ENCODE results near the gene ACTR2.

DNA sequence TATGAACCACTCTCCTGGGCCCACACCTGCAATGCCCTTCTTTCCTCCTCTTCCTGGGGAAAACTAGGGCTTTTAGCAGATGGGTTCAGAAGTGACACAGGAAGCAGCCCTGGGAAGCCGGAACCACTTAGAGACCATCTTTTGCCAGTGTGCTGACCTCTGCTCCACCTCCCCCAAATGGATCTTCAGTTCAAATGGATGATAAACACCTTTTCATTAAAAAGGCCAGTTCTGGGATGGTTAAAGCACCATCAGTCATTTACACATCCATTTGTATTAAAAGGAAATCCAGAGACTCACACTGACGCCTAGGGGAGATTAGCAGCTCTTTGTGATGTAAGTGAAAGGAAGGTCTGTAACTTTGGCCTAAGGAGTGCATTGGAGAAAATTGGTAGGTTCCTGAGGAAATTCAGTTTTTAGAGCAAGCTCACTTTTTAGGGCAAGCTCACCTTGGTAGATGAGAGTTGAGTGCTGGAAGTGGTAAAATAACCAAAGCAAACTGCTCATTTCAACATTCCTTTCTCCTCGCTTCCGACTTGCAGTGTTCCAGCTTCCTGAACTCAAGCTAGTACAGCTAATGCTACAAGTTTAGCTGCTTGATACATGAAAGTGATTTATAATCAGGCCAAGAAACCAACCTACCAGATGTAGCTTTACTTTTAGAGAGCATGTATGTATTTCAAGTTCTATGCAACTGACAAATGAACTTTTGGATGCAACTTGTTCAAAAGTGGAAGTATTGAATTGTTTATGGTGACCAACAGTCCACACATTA is 47.7 kb downstream of the ACTR2 start:
- TF ChIP-seq, protein P1, sequence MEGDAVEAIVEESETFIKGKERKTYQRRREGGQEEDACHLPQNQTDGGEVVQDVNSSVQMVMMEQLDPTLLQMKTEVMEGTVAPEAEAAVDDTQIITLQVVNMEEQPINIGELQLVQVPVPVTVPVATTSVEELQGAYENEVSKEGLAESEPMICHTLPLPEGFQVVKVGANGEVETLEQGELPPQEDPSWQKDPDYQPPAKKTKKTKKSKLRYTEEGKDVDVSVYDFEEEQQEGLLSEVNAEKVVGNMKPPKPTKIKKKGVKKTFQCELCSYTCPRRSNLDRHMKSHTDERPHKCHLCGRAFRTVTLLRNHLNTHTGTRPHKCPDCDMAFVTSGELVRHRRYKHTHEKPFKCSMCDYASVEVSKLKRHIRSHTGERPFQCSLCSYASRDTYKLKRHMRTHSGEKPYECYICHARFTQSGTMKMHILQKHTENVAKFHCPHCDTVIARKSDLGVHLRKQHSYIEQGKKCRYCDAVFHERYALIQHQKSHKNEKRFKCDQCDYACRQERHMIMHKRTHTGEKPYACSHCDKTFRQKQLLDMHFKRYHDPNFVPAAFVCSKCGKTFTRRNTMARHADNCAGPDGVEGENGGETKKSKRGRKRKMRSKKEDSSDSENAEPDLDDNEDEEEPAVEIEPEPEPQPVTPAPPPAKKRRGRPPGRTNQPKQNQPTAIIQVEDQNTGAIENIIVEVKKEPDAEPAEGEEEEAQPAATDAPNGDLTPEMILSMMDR (IDR thresholded peaks at IDR 0.05), result no peak
- no peak for TF ChIP-seq EP300 (IDR thresholded peaks at IDR 0.05)
